GM21528 (cell line): ENCODE results near the gene ALOX12B.
"Not testable (repeated sequence)": the region's sequence is repeated elsewhere in the genome, so short reads cannot be mapped to it uniquely, and the experiment has no call there.

Experiments used
- ATAC-seq: cut with Tn5 transposase; IDR thresholded peaks from one replicate; pipeline ENCODE4 v1.9.1; 2021; ENCODE audit warnings: mild to moderate bottlenecking, moderate library complexity; ENCODE audit not compliant: unreplicated experiment, low FRiP score

Gene ALOX12B

DNA sequence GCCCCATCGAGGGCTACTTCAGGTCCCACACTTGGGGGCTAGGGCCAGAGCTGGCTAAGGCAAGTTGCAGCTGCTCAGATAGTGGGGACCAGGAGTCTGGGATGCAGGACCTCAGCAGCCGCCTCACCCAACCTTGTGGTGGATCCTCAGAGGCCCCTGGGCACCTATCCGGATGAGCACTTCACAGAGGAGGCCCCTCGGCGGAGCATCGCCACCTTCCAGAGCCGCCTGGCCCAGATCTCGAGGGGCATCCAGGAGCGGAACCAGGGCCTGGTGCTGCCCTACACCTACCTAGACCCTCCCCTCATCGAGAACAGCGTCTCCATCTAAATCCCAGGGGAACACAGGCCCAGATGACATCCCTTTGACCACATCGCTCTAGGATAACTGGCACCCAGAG lies 39.3 kb downstream of the ALOX12B start:
- no peak for ATAC-seq

- ATAC-seq = no peak
These were observed 39.8 kb downstream of the ALOX12B start for GRCh38 chr17:8047769-8048110.

DNA sequence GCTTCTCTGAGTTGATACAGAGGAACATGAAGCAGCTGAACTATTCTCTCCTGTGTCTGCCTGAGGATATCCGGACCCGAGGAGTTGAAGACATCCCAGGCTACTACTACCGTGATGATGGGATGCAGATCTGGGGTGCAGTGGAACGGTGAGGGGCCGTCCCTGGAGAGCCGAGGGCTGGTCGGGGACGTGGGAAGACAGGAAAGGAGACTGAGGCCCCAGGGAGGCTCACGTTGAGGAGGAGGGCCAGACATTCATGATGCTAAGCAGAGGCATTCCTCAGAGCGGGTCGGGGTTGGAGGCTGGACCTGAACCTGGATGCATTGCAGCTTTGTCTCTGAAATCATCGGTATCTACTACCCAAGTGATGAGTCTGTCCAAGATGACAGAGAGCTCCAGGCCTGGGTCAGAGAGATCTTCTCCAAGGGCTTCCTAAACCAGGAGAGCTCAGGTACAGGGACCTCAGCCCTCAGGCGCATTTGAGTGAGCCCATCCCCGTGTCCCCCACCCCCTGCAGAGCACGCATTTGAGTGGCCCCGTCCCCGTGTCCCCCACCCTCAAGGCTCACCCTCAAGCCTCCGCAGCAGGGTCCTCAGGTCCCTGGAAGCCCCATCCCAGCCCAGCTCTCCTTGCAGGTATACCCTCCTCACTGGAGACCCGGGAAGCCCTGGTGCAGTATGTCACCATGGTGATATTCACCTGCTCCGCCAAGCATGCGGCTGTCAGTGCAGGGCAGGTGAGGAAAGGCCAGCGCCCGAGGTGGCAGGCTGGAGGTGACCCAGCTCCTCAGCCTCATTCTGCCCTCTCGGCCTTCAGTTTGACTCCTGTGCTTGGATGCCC lies 40.4 kb downstream of the ALOX12B start:
- ATAC-seq = no peak

GRCh38 chr17:8046306-8046928 lies 41.1 kb downstream of the ALOX12B start:
- ATAC-seq = no peak

DNA sequence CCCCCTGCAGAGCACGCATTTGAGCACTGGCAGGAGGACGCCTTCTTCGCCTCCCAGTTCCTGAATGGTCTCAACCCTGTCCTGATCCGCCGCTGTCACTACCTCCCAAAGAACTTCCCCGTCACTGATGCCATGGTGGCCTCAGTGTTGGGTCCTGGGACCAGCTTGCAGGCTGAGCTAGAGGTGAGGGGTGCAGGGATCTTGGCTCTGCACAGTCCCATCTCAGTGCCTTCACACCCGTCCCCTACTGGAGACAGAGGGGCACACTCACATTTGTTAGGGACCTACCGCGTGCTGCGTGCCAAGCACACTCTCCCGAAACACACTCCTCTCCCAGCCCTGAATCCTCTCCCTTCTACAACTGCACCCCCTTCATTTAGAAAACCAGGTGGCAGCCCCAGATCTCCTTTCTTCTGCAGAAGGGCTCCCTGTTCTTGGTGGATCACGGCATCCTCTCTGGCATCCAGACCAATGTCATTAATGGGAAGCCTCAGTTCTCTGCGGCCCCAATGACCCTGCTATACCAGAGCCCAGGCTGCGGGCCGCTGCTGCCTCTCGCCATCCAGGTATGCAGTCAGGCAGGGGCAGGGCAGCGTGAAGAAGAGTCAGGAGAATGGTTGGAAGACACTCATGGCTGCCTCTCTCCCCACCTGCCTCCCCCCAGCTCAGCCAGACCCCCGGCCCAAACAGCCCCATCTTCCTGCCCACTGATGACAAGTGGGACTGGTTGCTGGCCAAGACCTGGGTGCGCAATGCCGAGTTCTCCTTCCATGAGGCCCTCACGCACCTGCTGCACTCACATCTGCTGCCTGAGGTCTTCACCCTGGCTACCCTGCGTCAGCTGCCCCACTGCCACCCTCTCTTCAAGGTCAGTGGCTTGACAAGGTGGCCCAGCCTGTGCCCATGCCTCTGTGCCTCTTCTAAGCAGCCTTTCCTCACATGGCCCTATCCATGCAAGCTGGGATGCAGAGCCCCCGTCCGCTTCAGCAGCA lies 42.4 kb downstream of the ALOX12B start:
- ATAC-seq = no peak

GRCh38 chr17:8041979-8042378 lies 45.5 kb downstream of the ALOX12B start:
- ATAC-seq = no peak

GRCh38 chr17:8041249-8041928 lies 46.1 kb downstream of the ALOX12B start:
- ATAC-seq = no peak

DNA sequence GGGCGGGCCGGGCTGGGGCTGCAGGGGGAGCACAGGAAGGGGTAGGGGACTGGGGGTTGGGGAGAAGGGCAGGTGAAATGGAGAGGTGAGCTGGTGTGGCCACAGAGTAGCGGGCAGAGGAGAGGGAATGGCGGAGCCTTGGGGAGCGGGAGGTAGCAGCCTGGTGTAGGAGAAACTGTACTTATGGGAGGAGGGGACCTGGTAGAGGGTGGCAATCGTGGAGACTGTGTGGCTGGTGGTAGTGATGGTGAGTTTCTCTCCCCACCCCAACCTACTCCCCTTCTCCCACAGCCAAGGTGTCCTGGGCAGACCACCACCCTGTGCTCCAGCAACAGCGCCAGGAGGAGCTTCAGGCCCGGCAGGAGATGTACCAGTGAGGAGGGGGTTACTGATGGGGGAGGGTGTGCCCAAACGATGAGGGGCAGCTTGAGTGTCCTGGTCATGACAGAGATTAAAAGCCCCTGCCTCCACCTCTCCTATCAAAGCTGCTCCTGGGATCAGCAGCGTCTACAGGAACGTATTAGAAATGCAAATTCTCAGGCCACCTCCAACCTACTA lies 47.8 kb downstream of the ALOX12B start:
- ATAC-seq = no peak

DNA sequence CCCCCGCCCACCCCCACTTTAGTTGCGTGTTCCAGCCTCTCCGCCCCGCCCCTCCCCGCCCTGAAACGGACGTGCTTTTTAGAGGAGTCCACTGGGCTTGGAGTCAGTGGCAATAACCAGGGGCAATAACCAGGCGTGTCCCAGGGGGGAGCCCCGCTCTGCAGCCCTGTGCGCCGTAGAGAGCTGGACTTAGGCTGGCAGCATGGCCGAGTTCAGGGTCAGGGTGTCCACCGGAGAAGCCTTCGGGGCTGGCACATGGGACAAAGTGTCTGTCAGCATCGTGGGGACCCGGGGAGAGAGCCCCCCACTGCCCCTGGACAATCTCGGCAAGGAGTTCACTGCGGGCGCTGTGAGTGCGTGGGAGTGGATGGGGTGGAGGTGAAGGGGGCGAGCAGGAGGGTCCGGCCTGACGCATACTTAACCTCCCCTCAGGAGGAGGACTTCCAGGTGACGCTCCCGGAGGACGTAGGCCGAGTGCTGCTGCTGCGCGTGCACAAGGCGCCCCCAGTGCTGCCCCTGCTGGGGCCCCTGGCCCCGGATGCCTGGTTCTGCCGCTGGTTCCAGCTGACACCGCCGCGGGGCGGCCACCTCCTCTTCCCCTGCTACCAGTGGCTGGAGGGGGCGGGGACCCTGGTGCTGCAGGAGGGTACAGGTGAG lies 48.4 kb downstream of the ALOX12B start, which contains the start of gene ALOX15B:
Gene ALOX15B (plus strand): TSS at position 106 of the 657 bp plus-strand sequence. CDS start 97 bp downstream, at position 203.
- ATAC-seq = no peak

DNA sequence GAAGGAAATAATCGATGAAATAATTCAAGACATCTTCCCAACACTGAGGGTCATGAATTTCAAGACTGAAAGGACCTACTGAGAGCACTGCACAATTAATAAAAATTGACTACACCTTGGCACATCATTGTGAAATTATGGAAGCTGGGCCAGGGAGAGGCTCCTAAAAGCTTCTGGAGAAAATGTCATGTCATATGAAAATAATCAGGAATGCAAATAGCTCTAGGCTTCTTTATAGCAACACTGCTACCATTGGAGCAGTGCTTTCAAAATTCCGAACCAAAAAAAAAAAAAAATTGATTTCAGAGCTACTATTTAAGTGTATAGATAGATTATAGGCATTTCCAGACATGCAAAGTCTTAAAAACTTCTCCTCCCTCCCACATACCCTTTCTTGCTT lies 55.1 kb downstream of the ALOX12B start:
- no peak for ATAC-seq

- ATAC-seq = no peak
These were observed 55.6 kb downstream of the ALOX12B start for GRCh38 chr17:8031950-8032349.

DNA sequence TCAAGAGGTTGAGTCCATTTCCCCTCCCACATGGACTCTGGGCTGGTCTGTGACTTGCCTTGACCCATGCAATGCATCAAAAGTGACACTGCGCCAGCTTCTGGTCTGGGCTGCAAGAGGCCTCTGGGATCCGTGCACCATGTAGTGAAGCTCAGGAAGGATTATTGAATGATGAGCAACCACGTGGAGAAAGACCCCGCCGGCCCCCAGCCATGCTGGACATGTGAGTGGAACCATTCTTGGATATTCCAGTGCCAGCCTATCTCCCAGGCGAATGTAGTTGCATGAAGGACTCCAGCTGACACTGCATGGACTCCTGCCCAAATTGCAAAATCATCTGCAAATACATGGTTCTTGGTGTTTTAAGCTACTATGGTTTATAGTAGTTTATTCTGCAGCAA lies 56.3 kb downstream of the ALOX12B start:
- ATAC-seq = no peak

DNA sequence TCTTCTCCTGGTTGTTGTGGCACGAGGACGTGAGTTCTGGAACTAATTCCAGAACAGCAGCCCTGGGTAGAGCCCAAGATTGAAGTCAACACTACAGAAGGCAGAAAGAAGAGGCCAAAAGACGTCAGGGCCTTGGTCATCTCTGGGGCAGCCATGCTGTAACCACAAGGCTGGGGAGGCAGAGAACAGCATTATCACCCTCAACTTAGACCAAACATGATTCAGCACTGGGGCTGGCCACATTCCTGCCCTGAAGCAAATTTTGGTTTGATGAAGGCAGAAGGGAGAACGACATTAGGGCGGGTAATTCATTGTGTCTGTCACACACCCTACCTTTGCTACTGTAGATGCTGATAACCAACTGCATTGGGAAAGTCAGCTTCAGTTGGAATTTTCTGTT lies 58.4 kb downstream of the ALOX12B start:
- no peak for ATAC-seq

- no peak for ATAC-seq
These were observed 62.2 kb downstream of the ALOX12B start for GRCh38 chr17:8025176-8025911.

GRCh38 chr17:8024161-8024560 lies 63.4 kb downstream of the ALOX12B start:
- not testable (repeated sequence) for ATAC-seq
